GM18951 (cell line): ENCODE measurements around the gene SAAL1.
"Not testable (repeated sequence)": the region's sequence is repeated elsewhere in the genome, so short reads cannot be mapped to it uniquely, and the experiment has no call there.

Source experiments
- POLR2A ChIP-seq: IDR thresholded peaks from 4 replicates; pipeline ENCODE4 v1.6.1; 2011; ENCODE audit warnings: mild to moderate bottlenecking; ENCODE audit not compliant: insufficient read length, insufficient read depth; ENCODE audit errors: extremely low read depth
- in situ Hi-C: fragments of 300-500 bp; cut with MboI; formaldehyde crosslinking; loops from one replicate; pipeline ENCODE4 v1.12.0; 2022; ENCODE audit warnings: low sequenced_read_pairs, mixed read lengths, inconsistent platforms; ENCODE audit not compliant: unreplicated experiment

Gene SAAL1, protein sequence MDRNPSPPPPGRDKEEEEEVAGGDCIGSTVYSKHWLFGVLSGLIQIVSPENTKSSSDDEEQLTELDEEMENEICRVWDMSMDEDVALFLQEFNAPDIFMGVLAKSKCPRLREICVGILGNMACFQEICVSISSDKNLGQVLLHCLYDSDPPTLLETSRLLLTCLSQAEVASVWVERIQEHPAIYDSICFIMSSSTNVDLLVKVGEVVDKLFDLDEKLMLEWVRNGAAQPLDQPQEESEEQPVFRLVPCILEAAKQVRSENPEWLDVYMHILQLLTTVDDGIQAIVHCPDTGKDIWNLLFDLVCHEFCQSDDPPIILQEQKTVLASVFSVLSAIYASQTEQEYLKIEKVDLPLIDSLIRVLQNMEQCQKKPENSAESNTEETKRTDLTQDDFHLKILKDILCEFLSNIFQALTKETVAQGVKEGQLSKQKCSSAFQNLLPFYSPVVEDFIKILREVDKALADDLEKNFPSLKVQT

DNA sequence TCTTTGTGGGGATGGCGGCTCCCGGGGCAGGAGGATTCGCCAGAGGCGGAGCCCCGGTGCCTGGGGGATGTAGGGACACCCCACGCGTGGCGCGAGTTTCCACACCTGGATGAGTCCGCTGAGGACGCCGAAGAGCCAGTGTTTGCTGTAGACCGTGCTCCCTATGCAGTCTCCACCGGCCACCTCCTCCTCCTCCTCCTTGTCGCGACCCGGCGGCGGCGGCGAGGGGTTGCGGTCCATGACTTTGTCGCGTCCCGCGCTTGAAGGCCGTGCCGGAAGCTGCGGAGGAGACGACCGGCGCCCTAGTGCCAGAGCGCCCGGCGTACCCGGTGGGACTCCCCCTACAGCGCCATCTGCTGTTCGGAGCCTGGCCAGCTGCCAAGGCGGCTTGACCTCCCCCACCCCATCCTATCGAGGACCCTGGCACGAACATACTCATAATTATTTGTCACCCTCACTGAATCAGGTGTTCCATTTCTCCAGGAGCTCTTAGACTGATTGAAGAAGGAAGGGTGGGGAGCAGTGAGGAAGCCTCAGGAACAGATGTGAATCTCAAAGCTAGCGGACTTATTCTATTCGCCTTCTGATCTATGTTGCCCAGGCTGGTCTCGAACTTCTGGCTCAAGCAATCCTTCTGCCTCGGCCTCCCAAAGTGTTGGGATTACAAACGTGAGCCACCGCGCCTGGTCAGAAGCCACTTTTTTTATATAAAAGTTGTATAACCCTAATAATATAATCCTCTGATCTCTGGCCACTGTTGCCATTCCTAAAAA is at the start of gene SAAL1:
SAAL1 (minus strand) TSS at position 281 of the 773 bp plus-strand sequence; CDS start at position 240, 41 bp downstream.
- in situ Hi-C loops, result no loop called here
- peak; percentile 86 for TF ChIP-seq POLR2A

DNA sequence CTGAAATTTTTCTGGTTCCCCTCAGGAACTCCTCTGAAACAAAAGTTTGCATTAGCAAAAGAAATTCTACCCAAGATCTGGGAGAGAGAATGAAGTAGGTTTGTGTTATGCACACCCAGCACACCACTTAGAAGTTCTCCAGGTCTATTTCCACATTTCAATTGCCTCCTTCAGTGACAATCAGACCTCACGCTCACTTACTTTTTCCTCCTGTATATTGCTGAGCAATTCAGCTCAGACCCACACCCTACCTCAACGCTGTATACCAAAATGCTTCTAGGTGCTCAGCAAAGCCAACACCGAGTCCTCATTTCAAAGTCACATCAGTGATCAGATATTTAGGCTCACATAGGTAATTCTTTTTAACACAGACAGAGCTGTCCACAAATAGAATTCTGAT is 45.7 kb upstream of the SAAL1 start:
- no peak for TF ChIP-seq POLR2A
- in situ Hi-C loops, result no loop called here

DNA sequence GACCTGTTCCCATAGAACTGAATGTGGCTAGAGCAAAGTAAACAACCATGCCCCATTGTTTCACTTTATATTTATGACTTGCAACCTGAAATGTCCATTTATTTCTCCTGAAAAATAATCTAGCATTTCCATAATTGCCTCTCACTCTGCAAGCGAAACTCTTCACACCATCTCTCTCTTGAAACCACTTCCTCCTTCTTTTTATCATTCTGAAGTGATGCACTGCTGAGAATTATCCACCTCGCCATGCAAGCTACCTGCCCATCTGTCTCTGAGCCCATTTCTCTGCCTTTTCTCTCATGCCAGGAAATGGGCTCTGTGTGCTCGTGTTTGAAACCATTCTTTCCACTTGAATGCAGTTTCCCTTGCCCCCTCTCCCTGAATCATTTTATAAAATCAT is 40.0 kb upstream of the SAAL1 start:
- TF ChIP-seq POLR2A, result no peak
- in situ Hi-C loops, result no loop called here

DNA sequence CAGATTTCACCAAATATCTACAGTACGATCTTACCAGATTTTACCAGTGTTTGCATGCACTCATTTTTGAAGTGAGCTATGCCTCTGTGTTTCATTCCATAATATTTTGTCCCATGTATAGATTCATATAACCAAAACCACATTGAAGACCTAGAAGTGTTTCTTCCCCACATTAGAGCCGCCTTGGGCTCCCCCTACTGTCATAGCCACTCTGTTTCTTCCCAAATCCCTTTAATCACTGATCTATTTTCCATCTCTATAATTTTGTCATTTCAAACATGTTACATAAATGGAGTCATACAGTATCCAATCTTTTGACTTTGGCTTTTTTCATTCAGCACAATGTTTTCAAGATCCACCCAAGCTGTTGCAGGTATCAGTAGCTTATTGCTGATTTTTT is 39.1 kb upstream of the SAAL1 start:
- TF ChIP-seq POLR2A, result no peak
- in situ Hi-C loops, result no loop called here

DNA sequence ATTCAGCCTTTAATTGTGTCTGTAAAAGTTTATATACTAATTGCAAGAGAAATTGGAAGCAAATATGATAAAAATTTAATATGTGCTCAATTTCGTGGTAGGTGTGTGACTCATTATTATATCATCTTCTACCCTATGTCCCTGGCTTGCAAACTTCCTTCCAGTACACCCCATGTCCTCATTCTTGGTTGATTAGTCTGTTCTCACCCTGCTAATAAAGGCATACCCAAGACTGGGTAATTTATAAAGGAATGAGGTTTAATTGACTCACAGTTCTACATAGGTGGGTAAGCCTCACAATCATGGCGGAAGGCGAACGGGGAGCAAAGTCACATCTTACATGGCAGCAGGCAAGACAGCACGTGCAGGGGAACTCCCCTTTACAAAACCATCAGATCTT is 38.4 kb upstream of the SAAL1 start:
- in situ Hi-C loops, result no loop called here
- no peak for TF ChIP-seq POLR2A

DNA sequence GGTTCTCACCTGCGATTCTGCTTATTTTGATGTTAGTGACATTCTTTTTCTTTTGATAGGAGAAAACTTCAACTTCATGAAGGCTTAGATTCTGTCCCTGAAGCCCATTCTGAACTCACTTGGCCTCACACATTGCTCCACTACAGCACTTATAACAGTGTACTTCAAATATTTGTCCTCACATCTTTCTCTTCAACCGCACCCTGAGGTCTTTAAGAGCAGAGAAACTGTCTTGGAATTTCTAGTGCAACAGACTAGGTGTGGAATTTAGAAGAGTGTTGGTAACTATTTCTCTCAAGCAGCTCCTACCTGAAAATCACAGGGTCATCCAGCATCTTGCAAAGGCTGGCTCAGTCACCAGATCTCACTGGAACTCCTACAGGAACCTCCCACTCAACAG is 34.3 kb upstream of the SAAL1 start:
- in situ Hi-C loops, result no loop called here
- no peak for TF ChIP-seq POLR2A

DNA sequence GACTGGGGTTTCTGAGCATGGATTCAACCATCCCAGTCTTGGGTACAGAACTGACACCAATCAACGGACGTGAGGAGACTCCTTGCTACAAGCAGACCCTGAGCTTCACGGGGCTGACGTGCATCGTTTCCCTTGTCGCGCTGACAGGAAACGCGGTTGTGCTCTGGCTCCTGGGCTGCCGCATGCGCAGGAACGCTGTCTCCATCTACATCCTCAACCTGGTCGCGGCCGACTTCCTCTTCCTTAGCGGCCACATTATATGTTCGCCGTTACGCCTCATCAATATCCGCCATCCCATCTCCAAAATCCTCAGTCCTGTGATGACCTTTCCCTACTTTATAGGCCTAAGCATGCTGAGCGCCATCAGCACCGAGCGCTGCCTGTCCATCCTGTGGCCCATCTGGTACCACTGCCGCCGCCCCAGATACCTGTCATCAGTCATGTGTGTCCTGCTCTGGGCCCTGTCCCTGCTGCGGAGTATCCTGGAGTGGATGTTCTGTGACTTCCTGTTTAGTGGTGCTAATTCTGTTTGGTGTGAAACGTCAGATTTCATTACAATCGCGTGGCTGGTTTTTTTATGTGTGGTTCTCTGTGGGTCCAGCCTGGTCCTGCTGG is 31.4 kb upstream of the SAAL1 start:
- TF ChIP-seq POLR2A, result no peak
- in situ Hi-C loops, result no loop called here

DNA sequence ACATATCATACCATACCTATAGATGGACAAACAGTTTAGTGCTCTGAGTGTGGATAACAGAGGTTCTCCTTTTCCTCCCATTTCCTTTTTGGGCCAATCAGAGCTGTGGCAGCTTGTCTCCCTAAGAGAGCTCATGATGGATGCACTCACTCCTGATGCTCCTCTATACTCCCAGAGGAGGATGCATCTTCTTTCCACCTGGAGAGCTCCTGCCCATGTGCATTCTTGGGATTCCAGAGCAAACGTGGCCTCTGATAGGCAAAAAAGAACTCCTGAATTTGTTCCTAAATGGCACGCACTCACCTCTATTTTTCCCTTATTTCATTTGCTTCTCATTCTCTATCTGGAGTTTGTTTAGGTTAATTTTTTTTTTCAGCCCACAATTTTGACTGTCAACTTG is 29.4 kb upstream of the SAAL1 start:
- TF ChIP-seq POLR2A, result no peak
- in situ Hi-C loops, result no loop called here

DNA sequence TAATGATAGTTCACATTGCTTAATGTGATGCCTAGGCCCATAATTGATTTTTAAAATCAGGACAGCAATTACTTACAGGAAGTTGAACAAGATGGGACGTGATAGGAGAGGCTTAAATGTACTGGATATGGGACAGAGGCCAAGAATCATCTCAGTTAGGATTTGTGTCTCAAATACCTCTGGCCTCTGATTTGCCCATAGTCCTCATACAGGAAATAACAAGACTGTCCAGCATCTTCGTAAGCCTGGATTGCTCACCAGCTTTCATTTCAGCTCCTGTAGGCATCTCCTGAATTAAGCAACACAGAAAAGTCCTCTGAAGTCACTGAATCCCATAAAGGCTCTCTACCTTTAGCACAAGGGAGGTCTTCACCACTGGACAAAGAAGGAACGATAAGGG is 26.5 kb upstream of the SAAL1 start, which contains the start of gene MRGPRX3:
MRGPRX3 (plus strand) TSS at position 231 of the 400 bp plus-strand sequence. CDS start 4,632 bp downstream, outside the sequence.
- TF ChIP-seq POLR2A, result no peak
- in situ Hi-C loops, result no loop called here

DNA sequence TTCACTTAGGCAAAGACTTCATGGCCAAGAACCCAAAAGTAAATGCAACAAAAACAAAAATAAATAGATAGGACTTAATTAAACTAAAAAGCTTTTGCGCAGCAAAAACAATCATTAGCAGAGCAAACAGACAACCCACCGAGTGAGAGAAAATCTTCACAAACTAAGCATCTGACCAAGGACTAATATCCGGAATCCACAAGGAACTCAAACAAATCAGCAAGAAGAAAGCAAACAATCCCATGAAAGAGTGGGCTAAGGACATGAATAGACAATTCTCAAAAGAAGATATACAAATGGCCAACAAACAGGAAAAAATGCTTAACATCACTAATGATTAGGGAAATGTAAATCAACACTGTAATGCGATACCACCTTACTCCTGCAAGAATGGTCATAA is 25.2 kb upstream of the SAAL1 start:
- in situ Hi-C loops, result not testable (repeated sequence)

DNA sequence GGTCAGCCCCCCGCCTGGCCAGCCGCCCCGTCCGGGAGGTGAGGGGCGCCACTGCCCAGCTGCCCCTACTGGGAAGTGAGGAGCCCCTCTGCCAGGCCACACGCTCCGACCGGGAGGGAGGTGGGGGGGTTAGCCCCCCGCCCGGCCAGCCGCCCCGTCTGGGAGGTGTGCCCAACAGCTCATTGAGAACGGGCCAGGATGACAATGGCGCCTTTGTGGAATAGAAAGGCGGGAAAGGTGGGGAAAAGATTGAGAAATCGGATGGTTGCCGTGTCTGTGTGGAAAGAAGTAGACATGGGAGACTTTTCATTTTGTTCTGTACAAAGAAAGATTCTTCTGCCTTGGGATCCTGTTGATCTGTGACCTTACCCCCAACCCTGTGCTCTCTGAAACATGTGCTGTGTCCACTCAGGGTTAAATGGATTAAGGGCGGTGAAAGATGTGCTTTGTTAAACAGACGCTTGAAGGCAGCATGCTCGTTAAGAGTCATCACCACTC is 15.5 kb upstream of the SAAL1 start:
- in situ Hi-C loops, result not testable (repeated sequence)

DNA sequence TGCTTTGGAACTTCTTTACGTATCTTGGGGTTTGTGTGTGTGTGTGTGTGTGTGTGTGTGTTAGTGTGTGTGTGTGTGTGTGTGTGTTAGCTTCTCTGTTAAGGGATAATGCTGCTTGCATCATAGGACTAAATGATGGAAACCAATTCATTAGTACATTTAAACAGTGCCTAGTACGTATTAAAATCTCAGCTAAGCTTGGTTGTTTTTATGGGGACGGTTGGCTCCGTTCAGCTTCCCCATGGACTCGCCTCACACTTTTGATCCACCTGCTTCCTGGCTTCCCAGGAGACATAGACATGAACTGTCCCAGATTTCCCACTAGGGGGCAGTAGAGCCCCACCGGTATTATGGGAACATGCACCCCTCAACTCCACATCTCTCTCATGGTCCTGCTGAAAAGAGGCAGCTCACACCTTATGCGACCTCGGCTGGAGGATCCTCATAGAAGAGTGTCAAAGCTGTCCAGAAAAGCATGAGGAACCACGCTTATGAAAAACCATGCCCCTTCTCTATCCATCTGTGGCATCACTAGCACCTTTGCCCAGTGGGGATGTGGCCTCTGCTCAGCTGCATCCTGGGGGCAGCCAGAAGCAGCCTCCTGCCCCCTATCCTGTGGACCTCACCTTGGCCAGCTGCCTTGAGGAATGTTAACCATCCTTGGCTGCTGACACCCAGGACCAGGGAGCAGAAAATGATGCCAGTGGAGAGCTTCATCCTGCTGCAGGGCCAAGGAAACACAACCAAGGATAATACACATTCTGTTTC is 9.7 kb upstream of the SAAL1 start:
- in situ Hi-C loops, result no loop called here
- no peak for TF ChIP-seq POLR2A

DNA sequence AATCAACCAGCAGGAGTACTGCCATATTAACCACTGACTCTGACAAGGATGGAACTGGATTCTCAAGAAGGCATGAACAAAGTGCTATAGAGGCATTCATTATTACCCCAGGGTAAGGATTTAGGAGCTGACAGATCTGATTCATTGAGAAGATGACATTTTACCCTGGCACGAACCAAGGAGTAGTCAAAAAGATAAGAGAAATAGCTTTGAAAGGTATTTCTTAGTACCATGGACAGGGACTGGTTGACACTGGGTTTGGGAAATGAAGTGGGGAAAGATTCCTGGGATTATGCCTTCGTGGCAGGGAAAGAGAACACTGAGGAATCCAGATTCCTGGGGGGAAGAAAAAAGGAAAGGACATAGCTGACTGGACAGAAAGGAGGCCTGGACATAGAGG is 5.1 kb upstream of the SAAL1 start:
- in situ Hi-C loops, result no loop called here
- no peak for TF ChIP-seq POLR2A
